Measurements from ENCODE around the gene CCDC152.

- TF ChIP-seq CTCF (IDR thresholded peaks at IDR 0.05) (no peak), POLR2A (IDR thresholded peaks at IDR 0.05) (no peak), EP300 (IDR thresholded peaks at IDR 0.05) (no peak)
Measured at GRCh38 chr5:42749020-42749419, 7.6 kb upstream of the CCDC152 start.
